Retinal pigment epithelial cell (primary cell): ENCODE results near the gene REM2.

ENCODE experiments used
- DNase-seq: peaks from one replicate; pipeline ENCODE4 v3.0.0-alpha.2; 2010; ENCODE audit warnings: low read depth
- H3K4me3 ChIP-seq: 2 replicates; pipeline ENCODE4 v1.5.1; 2011; ENCODE audit warnings: mild to moderate bottlenecking, low read length, control low read depth, moderate library complexity
- TF ChIP-seq, protein P1 (sequence below): conservative IDR thresholded peaks from 2 replicates; pipeline ENCODE4 v1.5.1; 2011; ENCODE audit warnings: low read depth, low read length, control low read depth, inconsistent platforms

Gene REM2

GRCh38 chr14:22928237-22929103, 45.4 kb downstream of the REM2 start:
- H3K4me3 ChIP-seq, result peak overlapping the region; percentile 99
- TF ChIP-seq, protein P1, sequence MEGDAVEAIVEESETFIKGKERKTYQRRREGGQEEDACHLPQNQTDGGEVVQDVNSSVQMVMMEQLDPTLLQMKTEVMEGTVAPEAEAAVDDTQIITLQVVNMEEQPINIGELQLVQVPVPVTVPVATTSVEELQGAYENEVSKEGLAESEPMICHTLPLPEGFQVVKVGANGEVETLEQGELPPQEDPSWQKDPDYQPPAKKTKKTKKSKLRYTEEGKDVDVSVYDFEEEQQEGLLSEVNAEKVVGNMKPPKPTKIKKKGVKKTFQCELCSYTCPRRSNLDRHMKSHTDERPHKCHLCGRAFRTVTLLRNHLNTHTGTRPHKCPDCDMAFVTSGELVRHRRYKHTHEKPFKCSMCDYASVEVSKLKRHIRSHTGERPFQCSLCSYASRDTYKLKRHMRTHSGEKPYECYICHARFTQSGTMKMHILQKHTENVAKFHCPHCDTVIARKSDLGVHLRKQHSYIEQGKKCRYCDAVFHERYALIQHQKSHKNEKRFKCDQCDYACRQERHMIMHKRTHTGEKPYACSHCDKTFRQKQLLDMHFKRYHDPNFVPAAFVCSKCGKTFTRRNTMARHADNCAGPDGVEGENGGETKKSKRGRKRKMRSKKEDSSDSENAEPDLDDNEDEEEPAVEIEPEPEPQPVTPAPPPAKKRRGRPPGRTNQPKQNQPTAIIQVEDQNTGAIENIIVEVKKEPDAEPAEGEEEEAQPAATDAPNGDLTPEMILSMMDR, result no peak
- DNase-seq, result no peak

- peak within 1 kb of the TSS; percentile 99 for H3K4me3 ChIP-seq
- TF ChIP-seq, protein P1, result no peak
- peak; percentile 99 for DNase-seq
These were observed 46.3 kb downstream of the REM2 start, which contains the start of gene PRMT5 for GRCh38 chr14:22929104-22929960. Gene PRMT5 (minus strand): TSS chr14:22929376. CDS start chr14:22929361, 15 bp downstream.

DNA sequence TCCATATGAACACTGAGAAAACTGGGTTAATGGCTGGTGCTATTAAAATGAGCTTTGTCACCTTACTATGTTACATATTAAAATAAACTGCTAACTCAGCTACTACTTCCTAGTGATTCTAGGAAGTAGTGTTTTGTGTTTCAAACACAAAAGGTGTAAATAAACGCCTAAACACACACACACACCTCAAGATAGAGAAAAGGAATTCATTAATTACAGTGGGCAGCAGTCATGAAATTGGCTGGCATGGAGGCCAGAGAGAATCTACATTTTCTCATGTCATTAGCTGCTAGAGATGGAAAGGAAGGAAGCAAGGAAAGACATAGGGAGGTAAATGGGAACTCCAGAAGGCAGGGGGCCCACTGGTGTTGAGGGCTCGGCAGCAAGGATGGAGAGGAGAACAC, 46.9 kb downstream of the REM2 start:
- DNase-seq, result no peak
- TF ChIP-seq, protein P1, result no peak
- peak overlapping the region; percentile 99 for H3K4me3 ChIP-seq

GRCh38 chr14:22932146-22932545, 49.1 kb downstream of the REM2 start:
- TF ChIP-seq, protein P1, result no peak
- no peak for DNase-seq
- no peak overlapping the region for H3K4me3 ChIP-seq

DNA sequence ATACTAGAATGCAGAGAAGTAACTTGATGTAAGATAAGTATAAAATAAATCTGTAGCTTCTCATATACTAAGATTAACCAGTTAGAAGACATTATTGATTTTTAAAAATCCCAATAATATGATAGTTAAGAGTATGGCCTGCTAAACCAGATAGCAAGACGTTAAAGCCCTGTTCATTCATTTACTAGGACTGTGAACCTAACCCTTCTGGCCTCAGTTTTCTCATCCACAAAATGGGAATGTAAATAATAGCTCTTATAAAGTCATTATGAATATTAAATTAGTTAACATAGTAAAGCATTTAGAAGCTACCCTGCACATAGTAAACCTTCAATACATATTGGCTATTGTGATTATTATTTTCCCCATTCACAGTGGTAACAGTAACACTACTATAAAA, 52.1 kb downstream of the REM2 start:
- H3K4me3 ChIP-seq, result no peak overlapping the region
- TF ChIP-seq, protein P1, result no peak
- no peak for DNase-seq
